Pancreas (tissue), 10 donors: ENCODE data around the gene KRABD2.
A peak's percentile ranks its signal among the peaks of the same experiment; 100 is the strongest.
"Not testable (repeated sequence)": the region's sequence is repeated elsewhere in the genome, so short reads cannot be mapped to it uniquely, and the experiment has no call there.

ENCODE experiments used
- ATAC-seq, 4 donors: fragments of 200-7000 bp; cut with Tn5 transposase; one replicate each; pipeline versions ENCODE4 v1.8.0 to v1.9.1; 2020; ENCODE audit warnings: mild to moderate bottlenecking in 4 of 4, moderate library complexity in 4 of 4
- DNase-seq, 6 donors: peaks; one replicate each; pipeline ENCODE4 v3.0.0-alpha.2; 2020
- FAIRE-seq: peaks from 2 replicates; lab custom pipeline; 2012; peaks lifted over from hg19 to GRCh38; lab: Jason Lieb, UNC
- H3K27ac ChIP-seq, 4 donors: fragments of 200-600 bp; sonication (generic); 1 replicate in 3 of 4; 2 replicates in 1 of 4; pipeline versions ENCODE4 v1.5.0 to v1.8.0; 2020
- H3K27me3 ChIP-seq, 4 donors: fragments of 200-600 bp; one replicate each; pipeline ENCODE4 v1.8.0; 2021
- H3K36me3 ChIP-seq, 3 donors: fragments of 200-600 bp; sonication (generic) in 1 of 3; one replicate each; pipeline versions ENCODE4 v1.5.0 to v1.8.0; 2020 to 2021
- H3K4me1 ChIP-seq, 3 donors: fragments of 200-600 bp; one replicate each; pipeline ENCODE4 v1.8.0; 2021
- H3K4me3 ChIP-seq, 4 donors: fragments of 200-600 bp; sonication (generic) in 2 of 4; one replicate each; pipeline versions ENCODE4 v1.5.0 to v1.8.0; 2020 to 2021
- H3K9me3 ChIP-seq, 4 donors: fragments of 200-600 bp; one replicate each; pipeline ENCODE4 v1.8.0; 2021
- WGBS, 2 donors: extraction: QIAGEN DNeasy Blood & Tissue Kit; methylation state at CpG; one replicate each; pipeline ENCODE4 v1.1.7; 2013; 5-methylcytosine and 5-hydroxymethylcytosine counted together
- intact Hi-C, 3 donors: fragments of 100-400 bp; cut with DNase I; formaldehyde crosslinking; loops; one replicate each; pipeline versions ENCODE4 v1.11.1 to v1.14.2; 2022
- TF ChIP-seq, protein P1 (sequence below), 4 donors: fragments of 200-600 bp; sonication (generic) in 3 of 4; IDR thresholded peaks; one replicate each; pipeline versions ENCODE4 v1.5.0 to v1.8.0; 2021; ENCODE audit warnings: antibody characterized with exemption in 4 of 4
- donor health status: healthy with polysubstance abuse.
- donor health status: DM: no; HTN: no; CAD: no; lungs with moderate emphysema.
- donor health status: DM: no; HTN: no; CAD: no.
- donor health status: control.
- donor health status: control.
- donor health status: Bipolar disorder and iron deficiency.
- donor health status: DM: yes; HTN: yes; CAD: no.
- donor health status: DM: no; HTN: no; CAD: no.
- donor health status: DM: no; HTN: no; CAD: no.
- donor health status: DM: yes; HTN: yes; CAD: no.

KRABD2 gene

DNA sequence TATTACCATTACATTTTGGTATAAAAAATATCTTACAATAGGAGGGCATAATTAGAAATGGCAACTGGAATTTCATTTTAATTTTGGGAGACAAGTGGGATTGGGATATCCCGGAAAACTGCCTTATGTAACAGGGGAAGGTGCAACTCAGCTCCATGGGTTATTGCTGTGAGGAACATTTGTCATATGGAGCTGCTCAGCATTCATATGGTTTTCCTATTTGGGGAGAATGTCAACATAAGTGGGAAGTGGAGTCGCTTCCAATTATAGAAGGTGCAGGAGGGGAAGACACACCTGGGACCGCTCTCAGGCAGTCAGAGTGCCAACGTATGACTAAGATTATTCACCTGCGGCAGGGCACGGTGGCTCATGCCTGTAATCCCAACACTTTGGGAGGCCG is 26.2 kb downstream of the KRABD2 start:
- ATAC-seq (peak in 1 of 4 donors; percentile 35), FAIRE-seq (no peak)
- 32 to 33% methylated on average over 7 of the region's 7 CpGs for WGBS, 2 donors

DNA sequence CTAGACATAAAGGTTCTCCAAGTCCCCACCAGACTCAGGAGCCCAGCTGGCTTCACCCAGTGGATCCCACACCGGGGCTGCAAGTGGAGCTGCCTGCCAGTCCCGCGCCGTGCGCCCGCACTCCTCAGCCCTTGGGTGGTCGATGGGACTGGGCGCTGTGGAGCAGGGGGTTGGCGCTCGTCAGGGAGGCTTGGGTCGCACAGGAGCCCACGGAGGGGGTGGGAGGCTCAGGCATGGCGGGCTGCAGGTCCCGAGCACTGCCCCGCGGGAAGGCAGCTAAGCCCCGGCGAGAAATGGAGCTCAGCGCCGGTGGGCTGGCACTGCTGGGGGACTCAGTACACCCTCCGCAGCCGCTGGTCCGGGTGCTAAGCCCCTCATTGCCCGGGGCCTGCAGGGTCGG is 29.5 kb downstream of the KRABD2 start:
- H3K27ac ChIP-seq, FAIRE-seq, H3K4me3 ChIP-seq, H3K36me3 ChIP-seq, intact Hi-C loops, H3K27me3 ChIP-seq, ATAC-seq, H3K9me3 ChIP-seq, DNase-seq, H3K4me1 ChIP-seq: not testable (repeated sequence)
- WGBS, 2 donors, result 37 to 48% methylated on average over 23 to 25 of the region's 25 CpGs

More for the DNA sequence above, 26.2 kb downstream of the KRABD2 start:
- TF ChIP-seq, protein P1, sequence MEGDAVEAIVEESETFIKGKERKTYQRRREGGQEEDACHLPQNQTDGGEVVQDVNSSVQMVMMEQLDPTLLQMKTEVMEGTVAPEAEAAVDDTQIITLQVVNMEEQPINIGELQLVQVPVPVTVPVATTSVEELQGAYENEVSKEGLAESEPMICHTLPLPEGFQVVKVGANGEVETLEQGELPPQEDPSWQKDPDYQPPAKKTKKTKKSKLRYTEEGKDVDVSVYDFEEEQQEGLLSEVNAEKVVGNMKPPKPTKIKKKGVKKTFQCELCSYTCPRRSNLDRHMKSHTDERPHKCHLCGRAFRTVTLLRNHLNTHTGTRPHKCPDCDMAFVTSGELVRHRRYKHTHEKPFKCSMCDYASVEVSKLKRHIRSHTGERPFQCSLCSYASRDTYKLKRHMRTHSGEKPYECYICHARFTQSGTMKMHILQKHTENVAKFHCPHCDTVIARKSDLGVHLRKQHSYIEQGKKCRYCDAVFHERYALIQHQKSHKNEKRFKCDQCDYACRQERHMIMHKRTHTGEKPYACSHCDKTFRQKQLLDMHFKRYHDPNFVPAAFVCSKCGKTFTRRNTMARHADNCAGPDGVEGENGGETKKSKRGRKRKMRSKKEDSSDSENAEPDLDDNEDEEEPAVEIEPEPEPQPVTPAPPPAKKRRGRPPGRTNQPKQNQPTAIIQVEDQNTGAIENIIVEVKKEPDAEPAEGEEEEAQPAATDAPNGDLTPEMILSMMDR (IDR thresholded peaks at IDR 0.05), result no peak
- Histone ChIP-seq H3K36me3 (no peaks in the 10 kb centered on the region), H3K9me3 (no peaks in the 10 kb centered on the region), H3K27ac (no peak overlapping the region), H3K4me3 (no peak overlapping the region), H3K27me3 (no peaks in the 10 kb centered on the region), H3K4me1 (no peaks in the 10 kb centered on the region)
- no peak for DNase-seq
- intact Hi-C loops, result no loop called here

DNA sequence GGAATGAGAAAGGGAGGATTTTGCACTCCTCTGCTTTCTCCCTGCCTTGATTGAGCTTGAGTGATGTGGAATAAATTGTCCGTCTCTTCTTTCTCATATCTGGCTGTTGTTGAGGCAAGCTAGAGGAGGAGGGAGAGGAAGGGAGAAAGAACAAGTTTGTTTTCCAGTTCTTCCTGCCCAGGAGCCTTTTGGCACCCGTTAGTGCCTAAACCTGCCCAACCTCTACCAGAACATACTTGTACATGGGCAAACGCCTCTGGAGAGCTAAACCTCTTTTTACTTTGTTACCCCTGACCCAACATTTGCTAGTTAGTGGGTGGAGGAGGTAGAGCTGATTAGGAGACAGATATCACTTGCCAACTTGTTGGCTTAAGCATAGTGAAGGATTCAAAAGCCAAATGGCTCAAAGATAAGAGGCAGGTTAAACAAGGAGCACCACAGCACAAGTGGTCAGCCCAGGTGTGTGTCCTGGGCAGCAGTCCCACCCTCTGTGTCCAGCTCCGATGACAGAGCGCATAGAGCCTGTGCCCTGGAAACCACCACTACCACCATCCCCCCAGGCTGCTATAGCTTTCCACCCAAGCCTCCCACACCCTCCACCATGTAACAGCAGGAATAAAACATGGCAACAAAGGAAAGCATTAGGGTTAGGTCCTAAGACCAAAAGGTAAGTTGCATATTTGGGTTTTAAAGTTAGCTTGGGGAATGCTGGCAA is 30.4 kb downstream of the KRABD2 start:
- TF ChIP-seq, protein P1 (IDR thresholded peaks at IDR 0.05), result no peak
- Histone ChIP-seq H3K27ac (no peak overlapping the region), H3K9me3 (no peaks in the 10 kb centered on the region), H3K36me3 (no peaks in the 10 kb centered on the region), H3K4me3 (no peak overlapping the region), H3K27me3 (no peaks in the 10 kb centered on the region), H3K4me1 (no peaks in the 10 kb centered on the region)
- FAIRE-seq, result no peak
- intact Hi-C loops, result no loop called here
- no peak for DNase-seq
- 19 to 22% methylated on average over 5 of the region's 5 CpGs for WGBS, 2 donors
- ATAC-seq, result peak in 1 of 4 donors; percentile 37

DNA sequence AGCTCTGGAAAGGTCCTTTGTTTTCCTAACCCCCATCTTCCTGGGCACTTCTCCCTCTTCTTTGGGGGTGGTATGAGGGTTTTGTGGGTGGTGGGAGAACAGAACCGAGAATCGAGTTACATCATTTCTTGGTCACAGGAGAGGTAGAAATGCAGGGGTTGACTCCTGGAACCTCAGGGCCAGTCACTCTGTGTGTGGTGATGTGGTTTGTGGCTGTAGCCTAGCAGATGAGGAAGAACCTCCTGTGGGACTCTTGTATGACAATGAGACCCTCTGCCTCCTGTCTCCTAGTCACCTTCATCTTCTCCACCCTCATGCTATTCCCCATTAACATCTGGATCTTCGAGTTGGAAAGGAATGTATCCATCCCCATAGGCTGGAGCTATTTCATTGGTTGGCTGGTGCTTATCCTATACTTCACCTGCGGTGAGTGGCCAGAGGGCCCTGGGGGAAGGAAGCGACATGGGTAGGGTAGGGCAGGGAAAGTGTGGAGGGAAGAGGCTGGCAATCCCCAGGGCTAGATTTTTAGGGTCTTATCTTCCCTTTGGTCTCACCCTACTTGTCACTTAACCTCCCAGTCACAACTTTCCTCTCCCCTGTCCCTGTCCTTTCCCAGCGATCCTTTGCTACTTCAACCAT is 31.3 kb downstream of the KRABD2 start:
- Histone ChIP-seq H3K9me3 (no peaks in the 10 kb centered on the region), H3K27me3 (no peaks in the 10 kb centered on the region), H3K27ac (no peak overlapping the region), H3K4me3 (no peak overlapping the region), H3K36me3 (no peaks in the 10 kb centered on the region), H3K4me1 (no peaks in the 10 kb centered on the region)
- ATAC-seq, result no peak
- DNase-seq, result no peak
- WGBS, 2 donors, result 53 to 64% methylated on average over 6 of the region's 6 CpGs
- no peak for FAIRE-seq
- TF ChIP-seq, protein P1 (IDR thresholded peaks at IDR 0.05), result no peak
- intact Hi-C loops, result no loop called here

DNA sequence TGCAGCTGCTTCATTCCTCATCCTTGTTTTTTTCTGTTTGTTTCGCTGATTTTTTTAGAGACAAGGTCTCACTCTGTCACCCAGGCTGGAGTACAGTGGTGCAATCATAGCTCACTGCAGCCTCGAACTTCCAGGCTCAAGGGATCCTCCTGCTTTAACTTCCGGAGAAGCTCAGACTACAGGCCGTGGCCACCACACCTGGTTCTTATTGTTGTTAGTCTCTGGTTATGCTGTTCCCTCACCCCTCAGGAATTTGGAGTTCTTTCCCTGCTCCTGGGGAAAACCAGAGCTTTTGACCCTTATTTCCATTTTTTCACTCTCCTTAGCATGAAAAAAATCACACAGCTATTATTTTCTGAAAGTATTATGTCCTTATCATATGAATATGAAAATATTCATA is 35.0 kb downstream of the KRABD2 start:
- Histone ChIP-seq H3K27me3 (no peaks in the 10 kb centered on the region), H3K4me1 (no peaks in the 10 kb centered on the region), H3K9me3 (no peaks in the 10 kb centered on the region), H3K36me3 (no peaks in the 10 kb centered on the region), H3K27ac (no peak overlapping the region), H3K4me3 (no peak overlapping the region)
- 71 to 81% methylated on average over 4 of the region's 4 CpGs for WGBS, 2 donors
- FAIRE-seq (no peak), ATAC-seq (no peak), DNase-seq (no peak)
- TF ChIP-seq, protein P1 (IDR thresholded peaks at IDR 0.05), result no peak
- intact Hi-C loops, result no loop called here
